ENCODE data around the gene TENM4. TPM values are rescaled to one million over a fixed set of nuclear protein-coding genes. Genes with fewer than 3 reads are reported as not detected.
"Not testable (repeated sequence)": the region's sequence is repeated elsewhere in the genome, so short reads cannot be mapped to it uniquely, and the experiment has no call there.

The TENM4 gene
- total RNA-seq, 2 experiments from 2014 or later, result not detected

DNA sequence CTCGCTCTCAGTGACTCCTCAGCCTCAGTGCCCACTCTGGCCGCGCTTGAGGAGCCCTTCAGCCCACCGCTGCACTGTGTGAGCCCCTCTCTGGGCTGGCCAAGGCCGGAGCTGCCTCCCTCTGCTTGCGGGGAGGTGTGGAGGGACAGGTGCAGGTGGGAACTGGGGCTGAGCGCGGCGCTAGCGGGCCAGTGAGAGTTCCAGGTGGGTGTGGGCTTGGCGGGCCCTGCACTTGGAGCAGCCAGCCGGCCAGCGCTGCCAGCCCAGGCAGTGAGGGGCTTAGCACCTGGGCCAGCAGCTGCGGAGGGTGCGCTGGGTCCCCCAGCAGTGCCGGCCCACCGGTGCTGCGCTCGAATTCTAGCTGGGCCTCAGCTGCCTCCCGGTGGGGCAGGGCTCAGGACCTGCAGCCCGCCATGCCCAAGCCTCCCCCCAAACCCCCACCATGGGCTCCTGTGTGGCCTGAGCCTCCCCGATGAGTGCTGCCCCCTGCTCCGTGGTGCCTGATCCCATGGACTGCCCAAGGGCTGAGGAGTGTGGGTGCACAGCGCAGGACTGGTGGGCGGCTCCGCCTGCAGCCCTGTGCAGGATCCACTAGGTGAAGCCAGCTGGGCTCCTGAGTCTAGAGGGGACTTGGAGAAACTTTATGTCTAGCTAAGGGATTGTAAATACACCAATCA, 802.0 kb downstream of the TENM4 start:
- H3K27me3 Mint-ChIP-seq, result peaks cover 8% of the 10 kb centered on the region
- peaks cover 5% of the 10 kb centered on the region for H3K36me3 Mint-ChIP-seq
- DNase-seq, result no peak
- H3K4me3 Mint-ChIP-seq, result no peak overlapping the region
- no peak overlapping the region for H3K27ac Mint-ChIP-seq
- ATAC-seq (ENCODE audit: low read depth), result no peak
- POLR2A ChIA-PET, result no interaction called here
- peaks cover 3% of the 10 kb centered on the region for H3K9me3 Mint-ChIP-seq
- peaks cover 5% of the 10 kb centered on the region for H3K4me1 Mint-ChIP-seq

DNA sequence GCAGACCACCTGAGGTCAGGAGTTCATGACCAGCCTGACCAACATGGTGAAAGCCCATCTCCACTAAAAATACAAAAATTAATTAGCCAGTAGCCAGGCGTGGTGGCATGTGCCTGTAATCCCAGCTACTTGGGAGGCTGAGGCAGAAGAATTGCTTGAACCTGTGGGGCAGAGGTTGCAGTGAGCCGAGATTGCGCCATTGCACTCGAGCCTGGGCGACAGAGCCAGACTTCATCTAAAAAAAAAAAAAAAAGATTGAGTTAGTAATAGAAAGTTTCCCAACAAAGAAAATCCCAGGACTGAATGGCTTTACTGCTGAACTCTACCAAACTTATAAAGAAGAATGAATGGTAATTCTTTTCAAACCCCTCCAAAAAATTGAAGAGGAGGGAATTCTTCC, 803.3 kb downstream of the TENM4 start:
- DNase-seq; H3K27ac Mint-ChIP-seq; POLR2A ChIA-PET; H3K27me3 Mint-ChIP-seq; H3K9me3 Mint-ChIP-seq; ATAC-seq (ENCODE audit: low read depth); H3K4me1 Mint-ChIP-seq; H3K4me3 Mint-ChIP-seq; H3K36me3 Mint-ChIP-seq: not testable (repeated sequence)

DNA sequence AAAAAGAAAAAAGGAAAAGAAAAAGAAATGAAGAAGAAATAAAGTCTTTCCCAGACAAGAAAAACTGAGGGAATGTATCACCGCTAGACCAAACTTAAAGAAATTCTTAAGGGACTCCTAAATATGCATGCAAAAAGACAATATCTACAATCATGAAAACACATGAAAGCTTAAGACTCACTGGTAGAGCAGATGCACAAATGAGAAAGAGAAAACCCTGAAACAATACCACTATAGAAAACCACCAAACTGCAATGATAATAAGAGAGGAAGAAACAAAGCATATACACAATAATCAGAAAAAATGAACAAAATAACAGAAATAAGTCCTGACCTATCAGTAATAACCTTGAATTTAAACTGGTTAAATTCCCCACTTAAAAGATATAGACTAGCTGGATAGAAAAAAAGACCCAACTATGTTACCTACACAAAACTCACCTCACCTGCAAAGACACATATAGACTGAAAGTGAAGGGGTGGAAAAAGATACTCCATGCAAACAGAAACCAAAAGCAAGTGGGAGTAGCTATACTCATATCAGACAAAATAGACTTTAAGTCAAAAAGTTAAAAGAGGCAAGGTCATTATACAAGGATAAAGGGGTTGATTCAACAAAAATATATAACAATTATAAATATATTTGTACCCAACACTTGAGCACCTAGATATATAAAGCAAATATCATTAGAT, 804.9 kb downstream of the TENM4 start:
- peaks cover 5% of the 10 kb centered on the region for H3K36me3 Mint-ChIP-seq
- peaks cover 5% of the 10 kb centered on the region for H3K27me3 Mint-ChIP-seq
- peak overlapping the region; percentile 4 for H3K4me3 Mint-ChIP-seq
- peaks cover 3% of the 10 kb centered on the region for H3K9me3 Mint-ChIP-seq
- ATAC-seq (ENCODE audit: low read depth), result peak; percentile 60
- H3K27ac Mint-ChIP-seq, result no peak overlapping the region
- POLR2A ChIA-PET, result no interaction called here
- H3K4me1 Mint-ChIP-seq, result peaks cover 5% of the 10 kb centered on the region
- DNase-seq, result no peak

DNA sequence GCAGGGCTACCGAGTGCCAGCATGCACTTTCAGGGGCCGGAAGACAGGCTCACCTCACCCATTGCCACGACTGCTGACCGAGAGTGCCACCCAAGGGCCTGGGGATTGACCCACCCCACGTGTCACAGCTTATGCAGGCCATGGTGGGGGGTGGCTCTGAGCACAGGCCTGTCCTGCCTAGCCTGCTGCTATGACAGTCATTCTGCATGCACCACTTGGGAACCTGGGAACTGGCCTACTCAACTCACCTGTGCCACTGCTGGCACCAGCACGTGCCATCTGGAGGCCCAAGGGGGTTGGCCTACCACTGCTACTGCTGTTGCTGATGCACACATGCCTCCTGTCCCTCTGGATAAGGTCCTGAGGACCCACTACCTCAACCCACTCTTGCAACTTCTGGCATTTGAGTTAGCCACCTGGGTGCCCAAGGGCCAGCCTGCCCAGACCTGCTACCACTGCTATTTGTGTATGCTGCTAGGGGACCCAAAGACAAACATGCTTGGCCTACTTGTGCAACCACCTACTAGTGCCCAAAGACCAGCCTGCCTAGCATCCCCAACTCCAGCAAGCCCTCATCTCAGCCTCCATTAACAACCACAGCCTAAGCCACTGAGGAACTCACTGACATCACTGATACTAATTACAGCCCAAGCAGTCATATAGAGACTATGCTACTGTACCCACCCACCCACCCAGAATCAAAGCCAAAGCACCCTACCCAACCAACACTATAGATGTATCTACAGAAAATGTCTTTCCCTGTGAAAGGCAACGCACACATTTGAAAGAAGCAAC, 807.1 kb downstream of the TENM4 start:
- peaks cover 5% of the 10 kb centered on the region for H3K27me3 Mint-ChIP-seq
- H3K9me3 Mint-ChIP-seq, result peaks cover 11% of the 10 kb centered on the region
- ATAC-seq (ENCODE audit: low read depth) (no peak), DNase-seq (no peak)
- peaks cover 5% of the 10 kb centered on the region for H3K4me1 Mint-ChIP-seq
- H3K36me3 Mint-ChIP-seq, result peaks cover 5% of the 10 kb centered on the region
- no peak overlapping the region for H3K4me3 Mint-ChIP-seq
- H3K27ac Mint-ChIP-seq, result no peak overlapping the region
- POLR2A ChIA-PET, result no interaction called here

DNA sequence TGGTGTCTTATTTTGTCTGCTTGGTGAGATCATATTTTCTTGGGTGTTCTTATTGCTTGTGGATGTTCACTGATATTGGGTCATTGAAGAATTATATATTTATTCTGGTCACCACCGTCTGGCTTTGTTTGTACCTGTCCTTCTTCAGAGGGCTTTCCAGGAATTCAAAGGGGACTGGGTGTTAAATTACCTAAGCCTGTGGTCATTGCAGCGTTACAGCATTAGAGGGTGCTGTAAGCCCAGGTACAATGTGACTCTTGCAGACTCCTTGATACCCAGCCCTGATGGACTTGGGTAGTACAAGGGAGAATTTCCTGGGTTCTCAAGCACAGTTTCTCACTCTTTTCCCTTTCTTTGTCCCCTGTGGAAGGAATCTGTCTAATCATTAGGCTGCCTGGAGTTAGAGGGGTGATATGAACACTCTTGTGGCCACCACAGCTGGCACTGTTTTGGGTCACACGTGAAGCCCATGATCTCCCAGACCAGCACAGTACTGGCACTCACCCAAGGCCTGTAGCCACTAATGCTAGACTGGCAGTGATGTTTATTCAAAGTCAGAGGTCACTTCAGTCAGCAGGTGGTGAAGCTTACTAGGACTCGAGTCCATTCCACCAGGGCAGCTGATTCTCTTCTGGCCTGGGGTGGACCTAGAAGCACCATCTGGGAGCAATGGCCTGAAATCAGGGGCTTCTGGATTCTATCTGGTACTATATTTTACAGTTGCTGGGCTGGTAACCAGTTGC, 810.1 kb downstream of the TENM4 start:
- Mint-ChIP-seq H3K9me3 (peaks cover 11% of the 10 kb centered on the region), H3K27ac (no peak overlapping the region), H3K36me3 (peaks cover 5% of the 10 kb centered on the region), H3K4me1 (peaks cover under 1% of the 10 kb centered on the region), H3K4me3 (no peak overlapping the region), H3K27me3 (peaks cover 11% of the 10 kb centered on the region)
- no peak for DNase-seq
- no peak for ATAC-seq (ENCODE audit: low read depth)
- POLR2A ChIA-PET, result no interaction called here

DNA sequence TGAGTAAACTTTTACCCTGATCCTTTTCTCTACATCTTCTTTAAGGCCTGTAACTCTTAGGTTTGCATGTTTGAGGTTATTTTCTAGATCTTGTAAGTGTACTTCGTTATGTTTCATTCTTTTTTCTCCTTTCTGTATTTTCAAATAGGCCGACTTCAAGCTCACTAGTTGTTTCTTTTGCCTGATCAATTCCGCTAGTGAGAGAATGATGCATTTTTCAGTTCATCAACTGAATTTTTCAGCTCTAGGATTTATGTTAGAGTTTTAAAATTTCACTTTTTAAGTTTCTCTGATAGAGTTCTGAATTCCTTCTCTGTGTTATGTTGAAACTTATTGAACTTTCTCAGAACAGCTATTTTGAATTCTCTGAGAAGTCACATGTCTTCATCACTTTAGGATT, 810.7 kb downstream of the TENM4 start:
- H3K27me3 Mint-ChIP-seq, result peaks cover 13% of the 10 kb centered on the region

DNA sequence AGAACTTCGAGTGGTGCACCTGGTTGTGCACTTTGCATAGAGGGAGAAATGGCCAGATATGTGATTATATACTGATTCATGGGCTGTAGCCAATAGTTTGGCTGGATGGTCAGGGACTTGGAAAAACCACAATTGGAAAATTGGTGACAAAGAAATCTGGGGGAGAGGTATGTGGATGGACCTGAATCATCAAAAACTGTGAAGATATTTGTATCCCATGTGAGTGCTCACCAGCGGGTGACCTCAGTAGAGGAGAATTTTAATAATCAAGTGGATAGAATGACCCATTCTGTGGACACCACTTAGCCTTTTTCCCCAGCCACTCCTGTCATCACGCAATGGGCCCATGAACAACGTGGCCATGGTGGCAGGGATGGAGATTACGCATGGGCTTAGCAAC, 818.2 kb downstream of the TENM4 start:
- Mint-ChIP-seq H3K9me3 (peaks cover 7% of the 10 kb centered on the region), H3K36me3 (no peaks in the 10 kb centered on the region), H3K27me3 (peaks cover 13% of the 10 kb centered on the region), H3K4me3 (no peak overlapping the region), H3K4me1 (no peaks in the 10 kb centered on the region), H3K27ac (no peak overlapping the region)
- POLR2A ChIA-PET, result no interaction called here
- no peak for ATAC-seq (ENCODE audit: low read depth)
- DNase-seq, result no peak

More for the DNA sequence above, 810.7 kb downstream of the TENM4 start:
- H3K36me3 Mint-ChIP-seq, result peaks cover 4% of the 10 kb centered on the region
- POLR2A ChIA-PET, result no interaction called here
- no peak overlapping the region for H3K4me3 Mint-ChIP-seq
- DNase-seq (no peak), ATAC-seq (ENCODE audit: low read depth) (no peak)
- no peaks in the 10 kb centered on the region for H3K4me1 Mint-ChIP-seq
- H3K9me3 Mint-ChIP-seq, result peaks cover 11% of the 10 kb centered on the region
- H3K27ac Mint-ChIP-seq, result no peak overlapping the region

DNA sequence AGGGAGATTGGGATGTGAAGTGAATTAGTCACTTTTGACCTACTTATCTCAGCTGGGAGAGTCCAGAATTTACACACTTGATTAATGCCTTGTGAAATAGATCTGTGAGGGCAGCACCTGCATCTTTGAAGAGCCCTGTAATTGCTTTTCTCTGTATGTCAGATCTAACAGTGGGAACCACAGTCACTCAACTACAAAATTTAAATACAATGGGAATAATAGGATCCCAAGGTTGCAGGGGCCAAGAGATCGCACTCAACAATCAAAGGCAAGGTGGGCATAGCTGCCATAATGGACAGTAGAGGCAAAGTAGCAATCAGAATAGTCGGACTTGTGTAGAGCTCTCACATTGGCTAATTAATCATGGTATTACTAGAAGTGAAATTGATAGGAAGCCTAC, 820.7 kb downstream of the TENM4 start:
- DNase-seq (no peak), ATAC-seq (ENCODE audit: low read depth) (no peak)
- POLR2A ChIA-PET, result no interaction called here
- H3K36me3 Mint-ChIP-seq, result no peaks in the 10 kb centered on the region
- H3K27me3 Mint-ChIP-seq, result peaks cover 5% of the 10 kb centered on the region
- peaks cover 7% of the 10 kb centered on the region for H3K9me3 Mint-ChIP-seq
- H3K4me3 Mint-ChIP-seq, result no peak overlapping the region
- no peak overlapping the region for H3K27ac Mint-ChIP-seq
- H3K4me1 Mint-ChIP-seq, result no peaks in the 10 kb centered on the region

DNA sequence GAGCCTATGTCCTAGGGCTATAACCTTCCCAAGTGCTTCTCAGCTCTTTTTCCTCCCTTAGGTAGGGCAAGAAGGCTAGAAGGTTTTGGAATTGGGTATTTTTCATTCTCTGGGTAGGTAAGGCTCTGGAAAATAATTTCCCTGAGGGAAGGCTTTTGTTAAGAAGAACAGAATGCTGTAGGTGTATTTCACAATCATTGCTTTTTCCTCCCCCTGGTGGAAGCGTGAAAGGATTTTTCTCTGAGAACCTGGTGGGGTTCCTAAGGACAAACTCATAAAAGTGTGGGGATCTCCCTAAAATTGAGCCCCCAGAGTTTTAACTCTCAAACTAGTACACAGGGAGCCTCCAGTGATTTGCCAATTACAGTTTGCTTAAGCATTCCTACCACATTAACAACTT, 825.1 kb downstream of the TENM4 start:
- H3K4me3 Mint-ChIP-seq, result no peak overlapping the region
- ATAC-seq (ENCODE audit: low read depth), result no peak
- POLR2A ChIA-PET, result no interaction called here
- no peaks in the 10 kb centered on the region for H3K4me1 Mint-ChIP-seq
- no peak overlapping the region for H3K27ac Mint-ChIP-seq
- peaks cover 7% of the 10 kb centered on the region for H3K9me3 Mint-ChIP-seq
- no peaks in the 10 kb centered on the region for H3K36me3 Mint-ChIP-seq
- peaks cover 5% of the 10 kb centered on the region for H3K27me3 Mint-ChIP-seq
- DNase-seq, result no peak

DNA sequence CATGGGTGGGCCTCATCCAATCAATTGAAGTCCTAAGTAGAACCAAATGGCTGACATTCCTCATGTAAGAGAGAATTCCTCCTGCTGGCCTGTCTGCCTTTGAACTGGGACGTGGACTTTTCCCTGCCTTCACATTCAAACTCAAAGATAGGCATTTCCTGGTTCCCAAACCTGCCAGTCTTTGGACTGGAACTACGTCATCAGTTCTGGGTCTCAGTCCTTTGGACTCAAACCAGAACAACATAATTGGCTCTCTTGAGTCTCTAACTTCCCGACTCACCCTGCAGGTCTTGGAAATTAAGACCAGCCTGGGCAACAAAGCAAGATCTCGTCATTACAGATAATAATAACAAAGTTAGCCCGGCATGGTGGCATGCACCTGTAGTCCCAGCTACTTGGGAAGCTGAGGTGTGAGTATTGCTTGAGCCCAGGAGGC, 827.4 kb downstream of the TENM4 start:
- Mint-ChIP-seq H3K9me3 (no peaks in the 10 kb centered on the region), H3K36me3 (no peaks in the 10 kb centered on the region), H3K27me3 (peaks cover 2% of the 10 kb centered on the region), H3K27ac (no peak overlapping the region), H3K4me1 (no peaks in the 10 kb centered on the region), H3K4me3 (no peak overlapping the region)
- DNase-seq (no peak), ATAC-seq (ENCODE audit: low read depth) (no peak)
- POLR2A ChIA-PET, result no interaction called here

DNA sequence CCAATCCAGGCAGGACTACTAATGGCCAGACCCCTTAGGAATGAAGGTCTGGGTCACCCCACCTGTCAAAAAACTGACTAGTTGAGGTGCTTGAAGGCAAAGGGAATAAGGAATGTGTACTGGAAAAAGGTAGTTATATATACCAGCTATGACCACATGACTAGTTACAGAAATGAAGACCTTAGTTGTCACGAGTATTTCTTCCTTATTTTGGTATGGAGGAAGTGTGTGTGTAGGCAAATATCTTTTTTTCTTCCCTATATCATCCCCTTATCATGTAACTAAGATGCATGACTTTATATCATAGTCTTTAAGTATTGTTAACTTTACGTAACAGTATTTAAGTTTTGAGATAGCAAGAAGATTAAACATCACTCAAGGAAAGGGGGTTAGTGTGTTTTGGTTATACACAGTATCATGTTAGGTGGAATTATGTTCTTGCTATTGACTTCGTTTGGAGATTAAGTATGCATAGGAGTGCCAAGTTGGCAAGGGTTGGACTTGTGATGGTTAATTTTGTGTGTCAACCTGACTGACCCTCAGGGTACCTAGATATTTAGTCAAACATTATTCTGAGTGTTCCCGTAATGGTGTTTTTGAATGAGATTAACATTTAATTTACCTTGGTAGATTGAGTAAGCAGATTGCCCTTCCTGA, 828.0 kb downstream of the TENM4 start:
- H3K36me3 Mint-ChIP-seq, result no peaks in the 10 kb centered on the region
- POLR2A ChIA-PET, result no interaction called here
- no peaks in the 10 kb centered on the region for H3K4me1 Mint-ChIP-seq
- H3K9me3 Mint-ChIP-seq, result no peaks in the 10 kb centered on the region
- DNase-seq, result no peak
- H3K27me3 Mint-ChIP-seq, result peaks cover 2% of the 10 kb centered on the region
- no peak for ATAC-seq (ENCODE audit: low read depth)
- no peak overlapping the region for H3K4me3 Mint-ChIP-seq
- no peak overlapping the region for H3K27ac Mint-ChIP-seq

DNA sequence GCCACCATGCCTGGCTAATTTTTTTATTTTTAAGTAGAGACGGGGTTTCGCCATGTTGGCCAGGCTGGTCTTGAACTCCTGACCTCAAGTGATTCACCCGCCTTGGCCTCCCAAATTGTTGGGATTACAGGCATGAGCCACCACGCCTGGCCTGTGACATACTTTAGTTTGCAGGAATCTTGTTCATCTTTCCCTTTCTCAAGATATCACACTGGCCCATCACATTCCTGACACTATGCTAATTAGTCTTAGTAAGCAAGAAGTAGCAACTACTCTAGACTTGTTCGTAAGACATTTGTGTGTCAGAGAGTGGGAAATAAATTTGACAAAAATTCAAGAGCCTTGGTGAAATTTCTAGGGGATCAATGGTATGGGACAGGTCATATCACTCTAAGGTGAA, 831.5 kb downstream of the TENM4 start:
- H3K4me3 Mint-ChIP-seq; POLR2A ChIA-PET; H3K27ac Mint-ChIP-seq; ATAC-seq (ENCODE audit: low read depth); DNase-seq; H3K9me3 Mint-ChIP-seq; H3K36me3 Mint-ChIP-seq; H3K4me1 Mint-ChIP-seq; H3K27me3 Mint-ChIP-seq: not testable (repeated sequence)

DNA sequence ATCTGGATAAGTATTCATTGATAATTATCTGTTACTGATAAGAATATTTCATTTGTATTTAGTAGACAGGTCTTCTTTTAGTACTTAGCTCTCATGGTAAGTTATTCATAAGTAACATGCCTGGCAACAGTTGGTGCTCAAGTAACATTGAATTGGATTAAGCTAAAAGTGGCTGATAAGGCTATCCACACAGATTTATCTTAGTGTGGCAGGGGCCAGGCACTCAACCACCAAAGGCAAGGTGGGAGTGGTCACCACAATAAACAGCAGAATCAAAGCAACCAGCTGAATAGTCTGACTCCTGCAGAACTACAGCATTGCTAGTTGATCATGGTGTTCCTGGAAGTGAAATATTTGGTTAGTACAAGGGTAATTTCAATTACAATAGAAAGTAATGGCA, 833.1 kb downstream of the TENM4 start:
- no peak for DNase-seq
- Mint-ChIP-seq H3K9me3 (no peaks in the 10 kb centered on the region), H3K4me1 (no peaks in the 10 kb centered on the region), H3K27ac (no peak overlapping the region), H3K36me3 (no peaks in the 10 kb centered on the region), H3K27me3 (peaks cover 7% of the 10 kb centered on the region), H3K4me3 (no peak overlapping the region)
- ATAC-seq (ENCODE audit: low read depth), result no peak
- POLR2A ChIA-PET, result no interaction called here
